IMR-90 (cell line): ENCODE measurements around the gene EVPL. TPM values are rescaled to one million over a fixed set of nuclear protein-coding genes. Genes with fewer than 3 reads are reported as not detected.

Experiments used
- ATAC-seq: fragments of 200-7000 bp; cut with Tn5 transposase; 2 replicates; pipeline ENCODE4 v1.9.1; 2020; ENCODE audit warnings: low read depth, mild to moderate bottlenecking, moderate library complexity
- BruUV-seq: library from RNA; stranded (reverse); fragments of 400-500 nt; replicated peaks from 2 replicates; lab custom pipeline; 2021; lab: Mats Ljungman, UMichigan
- CTCF ChIA-PET: fragments of 300-600 bp; formaldehyde crosslinking; extraction: SDS; loops from one replicate; lab custom pipeline; 2021; ENCODE audit warnings: antibody characterized with exemption; lab: Yijun Ruan, JAX
- POLR2A ChIA-PET: fragments of 300-600 bp; sonication (Branson Sonifier 250); formaldehyde crosslinking; loops from one replicate; lab custom pipeline; 2022; ENCODE audit warnings: antibody characterized with exemption; ENCODE audit not compliant: unreplicated experiment; lab: Charles Lee
- DNase-seq: peaks from one replicate; pipeline ENCODE4 v3.0.0; 2013
- H2AFZ ChIP-seq: replicated peaks from 2 replicates; pipeline ENCODE3; 2013; ENCODE audit warnings: low read length, mild to moderate bottlenecking; ENCODE audit not compliant: poor library complexity
- H2AK5ac ChIP-seq: 2 replicates; pipeline ENCODE4 v1.6.1; 2013; ENCODE audit warnings: low read depth, low read length, inconsistent platforms
- H2AK9ac ChIP-seq: replicated peaks from 2 replicates; pipeline ENCODE3; 2013; ENCODE audit warnings: mild to moderate bottlenecking, low read depth, low read length, moderate library complexity; ENCODE audit not compliant: poor library complexity
- H2BK120ac ChIP-seq: 2 replicates; pipeline ENCODE4 v1.6.1; 2013; ENCODE audit warnings: low read depth, low read length, inconsistent platforms
- H2BK15ac ChIP-seq: 3 replicates; pipeline ENCODE4 v1.6.1; 2013; ENCODE audit warnings: low read depth, low read length, inconsistent platforms
- H2BK20ac ChIP-seq: 2 replicates; pipeline ENCODE4 v1.6.1; 2013; ENCODE audit warnings: low read depth, mild to moderate bottlenecking, inconsistent platforms, low read length, moderate library complexity
- H2BK5ac ChIP-seq: 2 replicates; pipeline ENCODE4 v1.6.1; 2013; ENCODE audit warnings: mild to moderate bottlenecking, low read depth, low read length, inconsistent platforms; ENCODE audit not compliant: poor library complexity, severe bottlenecking
- H3K14ac ChIP-seq: replicated peaks from 2 replicates; pipeline ENCODE4 v1.6.1; 2013; ENCODE audit warnings: low read depth, low read length, inconsistent platforms
- H3K18ac ChIP-seq: 2 replicates; pipeline ENCODE4 v1.6.1; 2013; ENCODE audit warnings: low read depth, low read length, control low read depth
- H3K23ac ChIP-seq: 2 replicates; pipeline ENCODE4 v1.6.1; 2013; ENCODE audit warnings: low read depth, low read length, inconsistent platforms
- H3K27ac ChIP-seq: 2 replicates; pipeline ENCODE4 v1.5.1; 2013; ENCODE audit warnings: mild to moderate bottlenecking, control low read depth, low read length; ENCODE audit not compliant: insufficient read depth
- H3K27me3 ChIP-seq: 2 replicates; pipeline ENCODE4 v1.6.1; 2013; ENCODE audit warnings: low read length; ENCODE audit not compliant: control insufficient read depth, insufficient read depth
- H3K36me3 ChIP-seq: 2 replicates; pipeline ENCODE4 v1.6.1; 2013; ENCODE audit warnings: low read length, mixed read lengths; ENCODE audit not compliant: control insufficient read depth, insufficient read depth
- H3K4ac ChIP-seq: 2 replicates; pipeline ENCODE4 v1.6.1; 2013; ENCODE audit warnings: low read depth, low read length, inconsistent platforms
- H3K4me1 ChIP-seq: 2 replicates; pipeline ENCODE4 v1.6.1; 2013; ENCODE audit warnings: low read length, mixed read lengths; ENCODE audit not compliant: control insufficient read depth, insufficient read depth
- H3K4me2 ChIP-seq: 2 replicates; pipeline ENCODE4 v1.6.1; 2013; ENCODE audit warnings: low read depth, mild to moderate bottlenecking, control low read depth, low read length, moderate library complexity
- H3K4me3 ChIP-seq: 2 replicates; pipeline ENCODE4 v1.5.1; 2013; ENCODE audit warnings: low read depth, mild to moderate bottlenecking, control low read depth, low read length, moderate library complexity; ENCODE audit not compliant: insufficient read depth
- H3K56ac ChIP-seq: 2 replicates; pipeline ENCODE4 v1.6.1; 2013; ENCODE audit warnings: low read length, inconsistent platforms; ENCODE audit not compliant: insufficient read depth; ENCODE audit errors: extremely low read depth
- H3K79me1 ChIP-seq, 2 experiments: 2 replicates each; pipeline ENCODE4 v1.6.1; 2013; ENCODE audit warnings: low read length in 2 of 2, inconsistent platforms in 1 of 2, low read depth in 1 of 2
- H3K9ac ChIP-seq: 2 replicates; pipeline ENCODE4 v1.6.1; 2013; ENCODE audit warnings: low read depth, low read length, control low read depth
- H3K9me1 ChIP-seq: 2 replicates; pipeline ENCODE4 v1.6.1; 2013; ENCODE audit warnings: low read length, inconsistent platforms; ENCODE audit not compliant: insufficient read depth
- H3K9me3 ChIP-seq: 2 replicates; pipeline ENCODE4 v1.6.1; 2013; ENCODE audit warnings: low read length; ENCODE audit not compliant: control insufficient read depth, insufficient read depth
- H4K20me1 ChIP-seq: 2 replicates; pipeline ENCODE4 v1.6.1; 2013; ENCODE audit warnings: low read length, inconsistent platforms; ENCODE audit not compliant: insufficient read depth
- H4K5ac ChIP-seq: 2 replicates; pipeline ENCODE4 v1.6.1; 2013; ENCODE audit warnings: mild to moderate bottlenecking, low read depth, low read length, control low read depth
- H4K8ac ChIP-seq, 2 experiments: 2 replicates each; pipeline ENCODE4 v1.6.1; 2013; ENCODE audit warnings: low read depth in 2 of 2, low read length in 2 of 2, control low read depth in 1 of 2, inconsistent platforms in 1 of 2
- H4K91ac ChIP-seq: 2 replicates; pipeline ENCODE4 v1.6.1; 2013; ENCODE audit warnings: low read depth, low read length, inconsistent platforms; ENCODE audit not compliant: insufficient read depth
- BHLHE40 ChIP-seq: fragments of 150-350 bp; IDR thresholded peaks from 2 replicates; pipeline ENCODE4 v1.6.1; 2016; ENCODE audit warnings: mild to moderate bottlenecking, low read depth, low read length
- CHD1 ChIP-seq: IDR thresholded peaks from 2 replicates; pipeline ENCODE4 v1.6.1; 2012; ENCODE audit warnings: low read depth, low read length, improper control_type of control experiment
- CTCF ChIP-seq: conservative IDR thresholded peaks from 2 replicates; pipeline ENCODE4 v1.5.1; 2012; ENCODE audit warnings: mild to moderate bottlenecking, low read depth, low read length, improper control_type of control experiment
- FOS ChIP-seq: fragments of 150-350 bp; IDR thresholded peaks from 2 replicates; pipeline ENCODE4 v1.6.1; 2016; ENCODE audit warnings: low read depth, low read length
- MAFK ChIP-seq: IDR thresholded peaks from 2 replicates; pipeline ENCODE4 v1.6.1; 2012; ENCODE audit warnings: low read depth, low read length, improper control_type of control experiment
- MAZ ChIP-seq: IDR thresholded peaks from 2 replicates; pipeline ENCODE4 v1.6.1; 2012; ENCODE audit warnings: low read depth, mild to moderate bottlenecking, low read length, improper control_type of control experiment, moderate library complexity, borderline replicate concordance
- NFE2L2 ChIP-seq: fragments of 150-350 bp; IDR thresholded peaks from 2 replicates; pipeline ENCODE4 v1.6.1; 2016; ENCODE audit warnings: low read depth, mild to moderate bottlenecking, low read length
- POLR2A ChIP-seq: IDR thresholded peaks from 2 replicates; pipeline ENCODE4 v1.6.1; 2012; ENCODE audit warnings: mild to moderate bottlenecking, low read depth, low read length
- RAD21 ChIP-seq: IDR thresholded peaks from 2 replicates; pipeline ENCODE4 v1.6.1; 2012; ENCODE audit warnings: low read length, improper control_type of control experiment
- RCOR1 ChIP-seq: IDR thresholded peaks from 2 replicates; pipeline ENCODE4 v1.6.1; 2012; ENCODE audit warnings: mild to moderate bottlenecking, low read length, improper control_type of control experiment; ENCODE audit not compliant: insufficient replicate concordance
- RFX5 ChIP-seq: IDR thresholded peaks from 2 replicates; pipeline ENCODE4 v1.8.0; 2012; ENCODE audit warnings: low read depth, mild to moderate bottlenecking, low read length, moderate library complexity
- WGBS, 2 experiments: methylation state at CpG; one replicate each; pipeline versions ENCODE4 v1.1.5 to v1.1.7; 2013; ENCODE audit warnings: missing lambda C conversion rate in 2 of 2; ENCODE audit not compliant: insufficient read length in 1 of 2; ENCODE audit errors: extremely low coverage in 2 of 2; 5-methylcytosine and 5-hydroxymethylcytosine counted together
- dilution Hi-C: fragments of 300-500 bp; cut with HindIII; formaldehyde crosslinking; loops from one replicate; pipeline ENCODE4 v1.14.3; 2018; ENCODE audit warnings: low sequenced_read_pairs; ENCODE audit not compliant: unreplicated experiment
- in situ Hi-C: fragments of 300-500 bp; cut with MboI; formaldehyde crosslinking; loops from 3 replicates; pipeline ENCODE4 v1.14.3; 2019; ENCODE audit warnings: low sequenced_read_pairs, inconsistent platforms, mixed read lengths
- intact Hi-C: fragments of 100-400 bp; cut with micrococcal nuclease; formaldehyde crosslinking; loops from 2 replicates; pipeline ENCODE4 v1.10.0; 2022
- polyA plus RNA-seq, 3 experiments: library from polyadenylated mRNA; depleted of rRNA; stranded (reverse); fragments of >200 nt; gene quantifications; 2 replicates each; pipeline ENCODE4 v1.2.3, GENCODE V29; 2012; ENCODE audit warnings: low replicate concordance in 1 of 3
- total RNA-seq: library from RNA; depleted of rRNA; stranded (reverse); fragments of >200 nt; gene quantifications from 2 replicates; pipeline ENCODE4 v1.2.3, GENCODE V29; 2012
- TF ChIP-seq, protein P1 (sequence below): fragments of 150-350 bp; IDR thresholded peaks from 2 replicates; pipeline ENCODE4 v1.6.1; 2017; ENCODE audit warnings: mild to moderate bottlenecking, antibody characterized with exemption, low read length, low read depth
- TF ChIP-seq, protein P2 (sequence below): fragments of 150-350 bp; IDR thresholded peaks from 2 replicates; pipeline ENCODE4 v1.6.1; 2016; ENCODE audit warnings: low read depth, mild to moderate bottlenecking, low read length, moderate library complexity, borderline replicate concordance

The EVPL gene
- total and polyA plus RNA-seq, 2 of the 4 experiments (the other 2 are of a cell fraction) = not detected

- Histone ChIP-seq H3K27ac (no peak overlapping the region), H3K18ac (no peak overlapping the region), H3K36me3 (no peaks in the 10 kb centered on the region), H2AK9ac (no peak overlapping the region), H2BK5ac (no peak overlapping the region), H3K56ac (no peak overlapping the region), H4K91ac (no peak overlapping the region), H3K4me3 (no peak overlapping the region), H3K27me3 (peaks cover 32% of the 10 kb centered on the region), H3K4me1 (peaks cover 3% of the 10 kb centered on the region; the same call in 1 of the 2 replicates), H4K5ac (no peak overlapping the region), H3K9me1 (no peaks in the 10 kb centered on the region), H2AK5ac (no peak overlapping the region), H3K9ac (no peak overlapping the region), H3K4ac (no peak overlapping the region), H4K20me1 (no peaks in the 10 kb centered on the region), H4K8ac (no peak overlapping the region), H3K79me1 (no peaks in the 10 kb centered on the region), H3K14ac (no peak overlapping the region), H2BK15ac (no peak overlapping the region), H2AFZ (no peak overlapping the region), H3K23ac (no peak overlapping the region), H3K4me2 (no peak overlapping the region), H3K9me3 (no peaks in the 10 kb centered on the region), H2BK120ac (no peak overlapping the region), H2BK20ac (no peak overlapping the region)
- CTCF ChIA-PET = no interaction called here
- no peak for DNase-seq
- no TSS peak for BruUV-seq
- POLR2A ChIA-PET = no interaction called here
- no peak for ATAC-seq
- in situ Hi-C loops = loop anchor here (10.0 kb wide), 1 partner anchor 276 kb away; no protein-coding TSS in a partner anchor
- intact Hi-C loops = no loop called here
- no peak for TF ChIP-seq NFE2L2
- TF ChIP-seq, protein P1, sequence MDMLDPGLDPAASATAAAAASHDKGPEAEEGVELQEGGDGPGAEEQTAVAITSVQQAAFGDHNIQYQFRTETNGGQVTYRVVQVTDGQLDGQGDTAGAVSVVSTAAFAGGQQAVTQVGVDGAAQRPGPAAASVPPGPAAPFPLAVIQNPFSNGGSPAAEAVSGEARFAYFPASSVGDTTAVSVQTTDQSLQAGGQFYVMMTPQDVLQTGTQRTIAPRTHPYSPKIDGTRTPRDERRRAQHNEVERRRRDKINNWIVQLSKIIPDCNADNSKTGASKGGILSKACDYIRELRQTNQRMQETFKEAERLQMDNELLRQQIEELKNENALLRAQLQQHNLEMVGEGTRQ = no peak
- no peak for TF ChIP-seq CTCF
- no peak for TF ChIP-seq RCOR1
- no peak for TF ChIP-seq MAZ
- TF ChIP-seq, protein P2, sequence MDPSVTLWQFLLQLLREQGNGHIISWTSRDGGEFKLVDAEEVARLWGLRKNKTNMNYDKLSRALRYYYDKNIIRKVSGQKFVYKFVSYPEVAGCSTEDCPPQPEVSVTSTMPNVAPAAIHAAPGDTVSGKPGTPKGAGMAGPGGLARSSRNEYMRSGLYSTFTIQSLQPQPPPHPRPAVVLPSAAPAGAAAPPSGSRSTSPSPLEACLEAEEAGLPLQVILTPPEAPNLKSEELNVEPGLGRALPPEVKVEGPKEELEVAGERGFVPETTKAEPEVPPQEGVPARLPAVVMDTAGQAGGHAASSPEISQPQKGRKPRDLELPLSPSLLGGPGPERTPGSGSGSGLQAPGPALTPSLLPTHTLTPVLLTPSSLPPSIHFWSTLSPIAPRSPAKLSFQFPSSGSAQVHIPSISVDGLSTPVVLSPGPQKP = no peak
- no peak for TF ChIP-seq BHLHE40
- TF ChIP-seq MAFK = no peak
- TF ChIP-seq CHD1 = no peak
- TF ChIP-seq RAD21 = no peak
- TF ChIP-seq POLR2A = no peak
- no peak for TF ChIP-seq FOS
- TF ChIP-seq RFX5 = no peak
- WGBS, 2 experiments = 57% methylated on average over 4 of the region's 13 CpGs; no CpG with 5 or more reads in 1 of the 2 experiments
- dilution Hi-C loops = no loop called here
Observed at GRCh38 chr17:76018801-76019200, 8.3 kb downstream of the EVPL start.
